Colonic mucosa (tissue), 4 donors: ENCODE results near the gene KCNJ14. TPM values are rescaled to one million over a fixed set of nuclear protein-coding genes. Genes with fewer than 3 reads are reported as not detected.

Source experiments
- DNase-seq: peaks from one replicate; pipeline ENCODE4 v3.0.0-alpha.2; 2020
- H3K27ac ChIP-seq: fragments of 200-600 bp; one replicate; pipeline ENCODE4 v1.8.0; 2021
- H3K27me3 ChIP-seq: fragments of 200-600 bp; one replicate; pipeline ENCODE4 v1.8.0; 2021
- H3K36me3 ChIP-seq: fragments of 200-600 bp; one replicate; pipeline ENCODE4 v1.8.0; 2021
- H3K4me1 ChIP-seq: fragments of 200-600 bp; one replicate; pipeline ENCODE4 v1.8.0; 2021; ENCODE audit warnings: mild to moderate bottlenecking
- H3K4me3 ChIP-seq: fragments of 200-600 bp; one replicate; pipeline ENCODE4 v1.8.0; 2021
- H3K9ac ChIP-seq, 2 donors: one replicate each; pipeline ENCODE4 v1.7.0; 2013; ENCODE audit warnings: control low read depth in 2 of 2, low read depth in 2 of 2, low read length in 2 of 2
- H3K9me3 ChIP-seq: fragments of 200-600 bp; one replicate; pipeline ENCODE4 v1.8.0; 2021
- intact Hi-C: fragments of 100-400 bp; cut with DNase I; formaldehyde crosslinking; loops from one replicate; pipeline ENCODE4 v1.14.1; 2022
- total RNA-seq, 2 donors: library from RNA; stranded (reverse); fragmentation: NEBNext Ultra II Directional in 1 of 2; extraction: Animal tissue kit (Norgen Biotek cat#: 25700) in 1 of 2; gene quantifications; one replicate each; pipeline ENCODE4 v1.2.1, GENCODE V29; 2021
- TF ChIP-seq, protein P1 (sequence below): fragments of 200-600 bp; IDR thresholded peaks from one replicate; pipeline ENCODE4 v1.8.0; 2022; ENCODE audit warnings: antibody characterized with exemption, mild to moderate bottlenecking
- donor health status: healthy.
- donor health status: DM: no; HTN: no; CAD: no.
- donor health status: DM: no; HTN: no; CAD: no.

KCNJ14 gene
- total RNA-seq, 2 donors from 2014 or later, result 0.35 to 0.99 TPM

DNA sequence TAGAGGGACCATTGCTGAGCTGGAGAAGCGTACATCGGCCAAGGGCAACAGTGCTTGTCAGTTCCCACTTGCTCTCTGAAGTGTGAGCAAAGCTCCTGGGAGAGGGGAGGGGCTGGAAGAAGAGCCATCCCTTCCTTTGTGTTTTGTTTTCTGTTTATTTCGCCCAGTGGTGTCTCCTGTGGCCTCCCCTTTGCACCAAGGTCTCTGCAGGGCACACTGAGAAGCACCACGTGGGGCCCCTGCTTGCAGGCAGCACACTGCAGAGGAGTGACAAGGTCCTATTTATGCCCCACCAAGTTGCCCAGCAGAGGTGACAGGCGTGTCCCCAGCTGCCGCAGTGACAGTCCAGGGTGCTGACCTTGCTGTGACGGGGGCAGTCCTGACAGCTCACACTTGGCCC, 38.0 kb upstream of the KCNJ14 start:
- H3K27ac ChIP-seq, result no peak overlapping the region
- no peaks in the 10 kb centered on the region for H3K9me3 ChIP-seq
- intact Hi-C loops, result no loop called here
- no peaks in the 10 kb centered on the region for H3K4me1 ChIP-seq
- H3K36me3 ChIP-seq, result no peaks in the 10 kb centered on the region
- H3K4me3 ChIP-seq, result no peak overlapping the region
- no peak for DNase-seq
- peaks cover 6% of the 10 kb centered on the region for H3K27me3 ChIP-seq
- TF ChIP-seq, protein P1, sequence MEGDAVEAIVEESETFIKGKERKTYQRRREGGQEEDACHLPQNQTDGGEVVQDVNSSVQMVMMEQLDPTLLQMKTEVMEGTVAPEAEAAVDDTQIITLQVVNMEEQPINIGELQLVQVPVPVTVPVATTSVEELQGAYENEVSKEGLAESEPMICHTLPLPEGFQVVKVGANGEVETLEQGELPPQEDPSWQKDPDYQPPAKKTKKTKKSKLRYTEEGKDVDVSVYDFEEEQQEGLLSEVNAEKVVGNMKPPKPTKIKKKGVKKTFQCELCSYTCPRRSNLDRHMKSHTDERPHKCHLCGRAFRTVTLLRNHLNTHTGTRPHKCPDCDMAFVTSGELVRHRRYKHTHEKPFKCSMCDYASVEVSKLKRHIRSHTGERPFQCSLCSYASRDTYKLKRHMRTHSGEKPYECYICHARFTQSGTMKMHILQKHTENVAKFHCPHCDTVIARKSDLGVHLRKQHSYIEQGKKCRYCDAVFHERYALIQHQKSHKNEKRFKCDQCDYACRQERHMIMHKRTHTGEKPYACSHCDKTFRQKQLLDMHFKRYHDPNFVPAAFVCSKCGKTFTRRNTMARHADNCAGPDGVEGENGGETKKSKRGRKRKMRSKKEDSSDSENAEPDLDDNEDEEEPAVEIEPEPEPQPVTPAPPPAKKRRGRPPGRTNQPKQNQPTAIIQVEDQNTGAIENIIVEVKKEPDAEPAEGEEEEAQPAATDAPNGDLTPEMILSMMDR, result no peak
- H3K9ac ChIP-seq, result no peak overlapping the region

DNA sequence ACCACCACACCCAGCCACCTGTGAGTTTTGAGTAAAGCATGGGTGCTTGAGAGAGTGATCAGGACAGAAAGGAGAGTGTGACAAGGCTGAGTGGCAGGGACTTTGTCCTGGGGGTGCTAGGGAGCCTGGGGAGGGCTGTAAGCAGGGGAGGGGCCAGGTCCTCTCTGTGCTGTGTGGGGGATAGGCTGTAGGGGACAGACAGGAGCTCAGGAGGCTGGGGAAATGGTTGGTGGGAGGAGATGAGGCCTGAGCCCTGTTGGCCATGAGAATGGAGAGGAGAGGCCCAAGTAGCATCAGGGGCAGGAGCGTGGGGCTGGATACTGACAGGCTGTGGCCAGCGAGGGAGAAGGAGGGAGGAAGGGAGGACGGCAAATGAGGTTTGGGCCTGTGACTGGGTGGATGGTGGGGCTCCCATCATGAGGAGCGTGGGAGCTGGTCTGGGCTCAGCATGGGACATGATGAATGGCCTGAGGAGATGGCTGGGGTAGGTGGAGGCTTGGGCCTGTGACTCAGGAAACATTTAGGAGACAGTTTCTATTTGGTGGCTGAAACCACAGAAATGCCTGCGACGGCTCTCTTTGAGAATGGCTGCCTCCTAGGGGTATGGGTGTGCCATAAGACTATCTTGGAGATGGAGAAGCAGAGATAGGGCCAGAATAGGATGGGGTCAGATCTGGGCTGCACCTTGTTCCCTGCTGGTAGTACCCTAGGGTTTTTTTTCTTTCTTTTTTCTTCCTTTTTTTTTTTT, 36.9 kb upstream of the KCNJ14 start:
- no peaks in the 10 kb centered on the region for H3K36me3 ChIP-seq
- no peaks in the 10 kb centered on the region for H3K4me1 ChIP-seq
- TF ChIP-seq, protein P1, result no peak
- no peak overlapping the region for H3K4me3 ChIP-seq
- peaks cover 6% of the 10 kb centered on the region for H3K27me3 ChIP-seq
- no peak for DNase-seq
- intact Hi-C loops, result no loop called here
- H3K27ac ChIP-seq, result no peak overlapping the region
- H3K9ac ChIP-seq, result no peak overlapping the region
- H3K9me3 ChIP-seq, result no peaks in the 10 kb centered on the region

DNA sequence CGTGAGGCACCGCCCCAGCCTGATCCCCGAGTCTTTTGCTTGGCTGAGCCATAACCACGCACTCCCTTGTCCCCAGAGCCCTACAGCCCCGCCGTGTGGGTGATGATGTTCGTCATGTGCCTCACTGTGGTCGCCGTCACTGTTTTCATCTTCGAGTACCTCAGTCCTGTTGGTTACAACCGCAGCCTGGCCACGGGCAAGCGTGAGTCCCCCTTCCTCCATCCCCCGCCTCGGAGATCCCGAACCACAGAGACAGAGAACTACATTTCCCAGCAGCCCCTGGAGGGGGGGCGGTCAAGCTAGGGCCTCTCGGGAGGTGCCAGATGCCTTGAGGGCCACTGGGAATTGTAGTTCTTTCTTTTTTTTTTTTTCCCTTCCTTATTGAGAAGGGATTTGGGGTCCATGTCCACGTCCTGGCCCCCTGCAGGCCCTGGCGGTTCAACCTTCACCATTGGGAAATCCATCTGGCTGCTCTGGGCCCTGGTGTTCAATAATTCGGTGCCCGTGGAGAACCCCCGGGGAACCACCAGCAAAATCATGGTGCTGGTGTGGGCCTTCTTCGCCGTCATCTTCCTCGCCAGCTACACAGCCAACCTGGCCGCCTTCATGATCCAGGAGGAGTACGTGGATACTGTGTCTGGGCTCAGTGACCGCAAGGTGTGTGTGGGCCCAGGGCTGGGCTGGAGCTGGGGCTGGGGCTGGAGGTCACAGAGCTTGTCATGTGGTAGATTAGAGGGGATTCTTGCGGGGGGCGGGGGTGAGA, 36.0 kb upstream of the KCNJ14 start:
- DNase-seq, result peak; percentile 61
- intact Hi-C loops, result no loop called here

DNA sequence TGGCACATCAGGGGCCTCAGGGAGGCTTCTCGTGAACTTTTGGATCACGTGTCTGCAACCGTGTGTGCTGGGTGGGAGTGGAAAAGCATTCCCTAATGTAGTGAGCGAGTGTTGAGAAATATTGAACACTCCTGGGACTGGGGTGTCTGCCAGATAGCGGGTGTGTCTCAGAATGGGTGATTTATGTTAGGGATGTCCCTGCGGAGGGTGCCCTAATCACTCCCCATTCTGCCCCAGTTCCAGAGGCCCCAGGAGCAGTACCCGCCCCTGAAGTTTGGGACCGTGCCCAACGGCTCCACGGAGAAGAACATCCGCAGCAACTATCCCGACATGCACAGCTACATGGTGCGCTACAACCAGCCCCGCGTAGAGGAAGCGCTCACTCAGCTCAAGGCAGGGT, 33.8 kb upstream of the KCNJ14 start:
- no peak for DNase-seq
- intact Hi-C loops, result no loop called here

More for the DNA sequence above, 36.0 kb upstream of the KCNJ14 start:
- Histone ChIP-seq H3K4me1 (no peaks in the 10 kb centered on the region), H3K27ac (no peak overlapping the region), H3K9ac (no peak overlapping the region), H3K4me3 (no peak overlapping the region), H3K9me3 (no peaks in the 10 kb centered on the region), H3K36me3 (no peaks in the 10 kb centered on the region), H3K27me3 (peaks cover 4% of the 10 kb centered on the region)
- TF ChIP-seq, protein P1, result no peak

DNA sequence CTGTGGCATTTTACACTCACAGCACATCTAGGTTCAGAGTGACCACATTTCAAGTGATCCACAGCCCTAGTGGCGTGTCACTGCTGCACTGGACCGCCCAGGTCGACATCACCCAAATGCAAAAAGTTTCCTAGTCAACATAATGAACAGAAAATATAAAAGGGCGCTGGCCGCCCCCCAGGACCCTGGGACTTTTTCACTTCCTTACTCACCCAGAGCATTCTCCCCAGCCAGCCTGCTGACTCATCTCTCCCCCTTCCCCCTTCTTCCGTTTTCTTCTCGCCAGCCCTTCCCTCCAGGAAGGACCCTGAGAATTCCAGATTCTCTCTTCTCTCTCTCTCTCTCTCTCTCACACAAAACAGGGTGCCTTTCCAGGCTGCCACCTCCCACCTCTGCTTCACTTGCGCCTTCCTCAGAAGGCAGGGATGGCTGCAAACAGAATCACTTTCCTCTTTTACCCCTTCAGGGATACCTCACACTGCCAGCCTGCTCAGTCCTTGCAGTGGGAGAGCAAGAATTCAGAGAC, 30.6 kb upstream of the KCNJ14 start:
- intact Hi-C loops, result no loop called here
- H3K27me3 ChIP-seq, result no peaks in the 10 kb centered on the region
- H3K36me3 ChIP-seq, result no peaks in the 10 kb centered on the region
- H3K9ac ChIP-seq, result no peak overlapping the region
- no peak overlapping the region for H3K4me3 ChIP-seq
- H3K27ac ChIP-seq, result no peak overlapping the region
- H3K4me1 ChIP-seq, result no peaks in the 10 kb centered on the region
- H3K9me3 ChIP-seq, result no peaks in the 10 kb centered on the region
- DNase-seq, result no peak
- TF ChIP-seq, protein P1, result no peak

More for the DNA sequence above, 33.8 kb upstream of the KCNJ14 start:
- Histone ChIP-seq H3K36me3 (no peaks in the 10 kb centered on the region), H3K9me3 (no peaks in the 10 kb centered on the region), H3K4me3 (no peak overlapping the region), H3K4me1 (no peaks in the 10 kb centered on the region), H3K9ac (no peak overlapping the region), H3K27ac (no peak overlapping the region), H3K27me3 (no peaks in the 10 kb centered on the region)
- TF ChIP-seq, protein P1, result no peak
